Fibroblast of mammary gland (primary cell): ENCODE measurements around the gene DPT.

Experiments
- DNase-seq: peaks from one replicate; pipeline ENCODE4 v3.0.0-alpha.2; 2010; ENCODE audit warnings: low read depth
- H3K4me3 ChIP-seq: 2 replicates; pipeline ENCODE4 v1.5.1; 2011; ENCODE audit warnings: low read depth, mild to moderate bottlenecking, low read length, moderate library complexity; ENCODE audit not compliant: control insufficient read depth
- CTCF ChIP-seq: conservative IDR thresholded peaks from 2 replicates; pipeline ENCODE4 v1.5.1; 2011; ENCODE audit warnings: low read depth, low read length, inconsistent platforms; ENCODE audit not compliant: control insufficient read depth, insufficient read depth

DPT gene

GRCh38 chr1:168720839-168721238 lies 8.2 kb downstream of the DPT start:
- no peak overlapping the region for H3K4me3 ChIP-seq
- DNase-seq, result no peak
- TF ChIP-seq CTCF, result no peak

GRCh38 chr1:168719306-168720111 lies 9.5 kb downstream of the DPT start:
- DNase-seq, result peak; percentile 67
- H3K4me3 ChIP-seq, result no peak overlapping the region
- TF ChIP-seq CTCF, result no peak

GRCh38 chr1:168717906-168718891 lies 10.8 kb downstream of the DPT start:
- no peak for DNase-seq
- H3K4me3 ChIP-seq, result no peak overlapping the region
- TF ChIP-seq CTCF, result no peak

DNA sequence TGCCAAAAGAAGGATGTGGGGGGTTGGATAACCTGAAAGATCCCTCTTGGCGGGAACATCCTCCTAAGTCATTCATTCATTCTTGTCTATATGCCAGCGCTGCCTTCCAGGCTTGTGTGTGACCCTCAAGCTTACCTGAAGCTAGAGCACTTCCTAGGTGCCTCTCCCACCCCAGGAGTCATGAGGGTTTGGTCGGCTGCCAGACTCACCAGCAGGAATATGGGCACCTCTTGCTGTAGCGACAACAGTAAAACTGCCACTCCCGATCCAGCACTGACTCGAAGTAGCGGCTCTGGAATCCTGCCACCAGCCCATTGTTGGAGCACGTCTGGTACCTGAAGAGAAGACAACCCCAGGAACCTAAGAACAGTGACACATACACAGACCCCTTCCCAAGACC lies 15.0 kb downstream of the DPT start:
- no peak for TF ChIP-seq CTCF
- DNase-seq, result no peak
- no peak overlapping the region for H3K4me3 ChIP-seq

GRCh38 chr1:168709405-168710363 lies 19.3 kb downstream of the DPT start:
- no peak for TF ChIP-seq CTCF
- H3K4me3 ChIP-seq, result no peak overlapping the region
- peak; percentile 94 for DNase-seq
